DND-41 (cell line): ENCODE measurements around the gene CRY2.

Source experiments
- CTCF ChIP-seq: IDR thresholded peaks from 2 replicates; pipeline ENCODE4 v1.5.1; 2012; ENCODE audit warnings: borderline replicate concordance, low read length, moderate library complexity, mild to moderate bottlenecking; ENCODE audit not compliant: poor library complexity, severe bottlenecking; ENCODE audit errors: extremely low read depth
- EZH2 ChIP-seq: IDR thresholded peaks from 3 replicates; pipeline ENCODE4 v1.6.1; 2012; ENCODE audit warnings: borderline replicate concordance, low read depth, mild to moderate bottlenecking, moderate library complexity, low read length, inconsistent platforms; ENCODE audit not compliant: severe bottlenecking

- no peak for TF ChIP-seq CTCF
- TF ChIP-seq EZH2, result no peak
These were observed 41.0 kb upstream of the CRY2 start for GRCh38 chr11:45806072-45806933.
